Stimulated activated naive CD8-positive, alpha-beta T cell treated with anti-CD3 and anti-CD28 coated beads, Interleukin-15, Interleukin-2, amounts not matched to agents 100 U/mL and 50 U/mL, for 24 hours (primary cell): ENCODE data around the gene KLHL36.
"Not testable (repeated sequence)": the region's sequence is repeated elsewhere in the genome, so short reads cannot be mapped to it uniquely, and the experiment has no call there.

Experiments used
- ATAC-seq: fragments of 150-1000 bp; cut with Tn5 transposase; one replicate; pipeline ENCODE4 v1.10.0; 2021
- DNase-seq: peaks from one replicate; pipeline ENCODE4 v3.0.0; 2021

Gene KLHL36

GRCh38 chr16:84672276-84673202, 24.2 kb downstream of the KLHL36 start:
- DNase-seq = peak; percentile 88
- ATAC-seq = peak; percentile 80

- DNase-seq (no peak), ATAC-seq (no peak)
Observed at GRCh38 chr16:84673203-84673535, 24.9 kb downstream of the KLHL36 start.

GRCh38 chr16:84673561-84673960, 25.2 kb downstream of the KLHL36 start:
- no peak for DNase-seq

GRCh38 chr16:84675423-84675822, 27.1 kb downstream of the KLHL36 start:
- no peak for ATAC-seq
- DNase-seq = no peak

More at GRCh38 chr16:84673561-84673960, 25.2 kb downstream of the KLHL36 start:
- no peak for ATAC-seq

- DNase-seq = no peak
- ATAC-seq = no peak
Observed at GRCh38 chr16:84675884-84676283, 27.6 kb downstream of the KLHL36 start.

- DNase-seq = no peak
- ATAC-seq = no peak
Observed at GRCh38 chr16:84677017-84677803, 28.9 kb downstream of the KLHL36 start.

GRCh38 chr16:84677849-84678248, 29.5 kb downstream of the KLHL36 start:
- DNase-seq (no peak), ATAC-seq (no peak)

- no peak for ATAC-seq
Observed at GRCh38 chr16:84678541-84678940, 30.2 kb downstream of the KLHL36 start.

GRCh38 chr16:84680165-84680842, 32.0 kb downstream of the KLHL36 start:
- DNase-seq (no peak), ATAC-seq (no peak)

More at GRCh38 chr16:84678541-84678940, 30.2 kb downstream of the KLHL36 start:
- no peak for DNase-seq

GRCh38 chr16:84680843-84681629, 32.7 kb downstream of the KLHL36 start:
- DNase-seq = no peak
- ATAC-seq = no peak

- DNase-seq (no peak), ATAC-seq (no peak)
Observed at GRCh38 chr16:84683691-84684591, 35.6 kb downstream of the KLHL36 start.

GRCh38 chr16:84684592-84684965, 36.3 kb downstream of the KLHL36 start:
- no peak for ATAC-seq
- no peak for DNase-seq

- DNase-seq (no peak), ATAC-seq (no peak)
Observed at GRCh38 chr16:84685210-84685609, 36.9 kb downstream of the KLHL36 start.

GRCh38 chr16:84686707-84687298, 38.5 kb downstream of the KLHL36 start:
- no peak for ATAC-seq
- DNase-seq = no peak

GRCh38 chr16:84687715-84688114, 39.4 kb downstream of the KLHL36 start:
- DNase-seq = no peak
- ATAC-seq = peak; percentile 57

GRCh38 chr16:84688163-84688562, 39.9 kb downstream of the KLHL36 start:
- not testable (repeated sequence) for ATAC-seq, DNase-seq

- no peak for ATAC-seq
- DNase-seq = no peak
Observed at GRCh38 chr16:84689111-84689510, 40.8 kb downstream of the KLHL36 start.

- DNase-seq (no peak), ATAC-seq (no peak)
Observed at GRCh38 chr16:84690088-84690819, 41.9 kb downstream of the KLHL36 start.

- DNase-seq (no peak), ATAC-seq (no peak)
Observed at GRCh38 chr16:84692451-84693214, 44.3 kb downstream of the KLHL36 start.
